Immature natural killer cell (primary cell): Measurements from ENCODE around the gene RASA2. TPM values are rescaled to one million over a fixed set of nuclear protein-coding genes. Genes with fewer than 3 reads are reported as not detected.

Experiments
- DNase-seq, 3 donors: peaks; one replicate each; pipeline ENCODE4 v3.0.0; 2022; ENCODE audit warnings: mixed read lengths in 1 of 3
- H3K27ac Mint-ChIP-seq, 6 donors: one replicate each; pipeline ENCODE4 v1.8.0; 2020; ENCODE audit warnings: mixed read lengths in 6 of 6, mild to moderate bottlenecking in 5 of 6, inconsistent platforms in 4 of 6, moderate library complexity in 3 of 6
- H3K27me3 Mint-ChIP-seq, 3 donors: one replicate each; pipeline ENCODE4 v1.8.0; 2020 to 2021; ENCODE audit warnings: low read depth in 3 of 3, mild to moderate bottlenecking in 3 of 3, mixed read lengths in 3 of 3, moderate library complexity in 3 of 3, inconsistent platforms in 1 of 3
- H3K36me3 Mint-ChIP-seq, 3 donors: one replicate each; pipeline ENCODE4 v1.8.0; 2020; ENCODE audit warnings: mixed read lengths in 3 of 3, inconsistent platforms in 2 of 3, mild to moderate bottlenecking in 2 of 3
- H3K4me1 Mint-ChIP-seq, 2 donors: one replicate each; pipeline ENCODE4 v1.8.0; 2020; ENCODE audit warnings: inconsistent platforms in 2 of 2, mild to moderate bottlenecking in 2 of 2, mixed read lengths in 2 of 2, moderate library complexity in 1 of 2
- H3K4me3 Mint-ChIP-seq, 5 donors: one replicate each; pipeline ENCODE4 v1.8.0; 2020; ENCODE audit warnings: mild to moderate bottlenecking in 5 of 5, mixed read lengths in 5 of 5, inconsistent platforms in 3 of 5, moderate library complexity in 3 of 5
- H3K9me3 Mint-ChIP-seq, 6 donors: one replicate each; pipeline ENCODE4 v1.8.0; 2020; ENCODE audit warnings: mild to moderate bottlenecking in 6 of 6, mixed read lengths in 6 of 6, inconsistent platforms in 4 of 6, moderate library complexity in 3 of 6
- polyA plus RNA-seq, 3 donors: library from polyadenylated mRNA; unstranded; fragments of 300-500 nt; fragmentation: Illumina TruSeq; gene quantifications; one replicate each; pipeline ENCODE4 v1.2.3, GENCODE V29; 2021

RASA2 gene
- polyA plus RNA-seq, 3 donors from 2014 or later, result 32.6 to 48.7 (median 45.9) TPM

DNA sequence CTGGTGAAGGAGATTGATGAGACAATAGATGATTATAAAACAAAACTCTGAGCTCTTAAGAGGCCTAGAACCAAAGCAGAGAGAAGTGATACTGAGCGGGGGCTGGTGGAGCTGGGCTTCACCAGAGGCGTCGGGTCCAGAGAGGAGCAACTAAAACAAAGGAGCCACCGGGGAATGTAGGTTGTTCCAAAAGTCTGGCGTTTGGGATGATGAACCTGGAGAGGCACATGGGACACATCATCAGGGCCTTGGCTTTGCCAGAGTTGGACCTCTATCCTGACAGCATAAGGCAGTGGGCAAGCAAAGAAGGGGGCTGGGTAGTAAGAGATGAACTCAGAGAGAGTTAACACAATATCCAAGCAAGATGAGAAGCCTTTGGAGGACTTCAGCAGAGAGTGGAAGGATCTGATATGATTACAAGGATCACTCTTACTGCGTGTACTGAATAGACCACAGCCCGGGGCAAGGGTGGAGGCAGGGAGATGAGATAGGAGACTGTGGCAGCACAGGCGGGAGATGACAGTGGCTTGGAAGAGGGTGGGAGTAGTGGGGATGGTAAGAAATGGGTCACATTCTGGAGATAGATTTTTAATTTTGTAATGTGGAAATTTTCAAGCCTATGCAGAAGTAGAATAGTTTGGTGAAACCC is 36.0 kb upstream of the RASA2 start:
- Mint-ChIP-seq H3K27ac (peak overlapping the region in 2 of 6 donors; percentile 25 to 52), H3K4me1 (peaks cover 10 to 12% of the 10 kb centered on the region in 2 donors), H3K4me3 (no peak overlapping the region), H3K27me3 (no peaks in the 10 kb centered on the region), H3K9me3 (no peaks in the 10 kb centered on the region), H3K36me3 (peaks cover 0 to 11% (median 6%) of the 10 kb centered on the region in 3 donors)
- no peak for DNase-seq

DNA sequence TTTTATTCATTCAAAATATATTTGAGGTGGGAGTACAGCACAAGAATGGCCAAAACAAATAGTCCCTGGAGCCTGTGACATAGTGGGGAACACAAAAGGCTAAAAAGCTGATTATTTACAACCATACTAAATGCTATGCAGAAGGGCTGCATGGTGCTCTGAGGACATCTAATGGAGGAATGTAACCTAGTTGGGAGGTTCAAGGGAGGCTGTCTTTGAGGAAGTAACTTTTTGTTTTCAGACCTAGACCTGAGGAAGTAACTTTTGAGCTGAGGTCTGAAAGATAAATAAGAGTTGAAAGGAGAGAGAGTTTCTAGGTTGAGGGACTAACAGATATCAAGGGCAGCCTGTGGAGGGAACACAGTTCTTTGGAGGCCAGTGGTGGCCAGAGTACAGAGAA is 34.8 kb upstream of the RASA2 start:
- no peak overlapping the region for H3K4me3 Mint-ChIP-seq
- peaks cover 0 to 4% (median 0%) of the 10 kb centered on the region in 3 donors for H3K36me3 Mint-ChIP-seq
- no peaks in the 10 kb centered on the region for H3K9me3 Mint-ChIP-seq
- H3K27me3 Mint-ChIP-seq, result peaks cover 0 to 2% (median 0%) of the 10 kb centered on the region in 3 donors
- DNase-seq, result peak in 2 of 3 donors; percentile 17 to 26
- peaks cover 10 to 12% of the 10 kb centered on the region in 2 donors for H3K4me1 Mint-ChIP-seq
- no peak overlapping the region for H3K27ac Mint-ChIP-seq

- Mint-ChIP-seq H3K27ac (no peak overlapping the region), H3K4me1 (peaks cover 10 to 12% of the 10 kb centered on the region in 2 donors), H3K9me3 (no peaks in the 10 kb centered on the region)
Observed at GRCh38 chr3:141452773-141453172, 34.1 kb upstream of the RASA2 start.

DNA sequence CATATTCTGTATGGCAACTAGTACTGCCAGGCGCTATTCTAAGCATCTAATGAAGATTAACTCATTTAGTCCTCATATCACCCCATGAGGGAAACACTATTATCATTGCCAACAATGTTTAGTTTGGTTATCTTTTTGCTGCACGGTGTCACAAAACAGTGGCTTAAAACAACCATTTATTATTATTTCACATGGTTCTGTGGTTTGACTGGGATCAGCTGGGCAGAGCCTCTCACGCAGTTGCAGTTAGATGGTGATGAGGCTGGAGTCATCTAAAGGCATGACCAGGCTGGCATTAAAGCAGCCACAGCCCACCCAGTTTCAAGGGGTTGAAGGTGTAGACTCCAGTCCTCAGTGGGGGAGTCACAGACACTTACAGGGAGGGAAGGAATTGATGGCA is 32.8 kb upstream of the RASA2 start:
- Mint-ChIP-seq H3K4me3 (no peak overlapping the region), H3K36me3 (no peaks in the 10 kb centered on the region), H3K9me3 (no peaks in the 10 kb centered on the region), H3K27me3 (peaks cover 0 to 3% (median 2%) of the 10 kb centered on the region in 3 donors), H3K4me1 (peaks cover 10 to 12% of the 10 kb centered on the region in 2 donors), H3K27ac (no peak overlapping the region)
- DNase-seq, result no peak

More at GRCh38 chr3:141452773-141453172, 34.1 kb upstream of the RASA2 start:
- no peaks in the 10 kb centered on the region for H3K36me3 Mint-ChIP-seq
- DNase-seq, result no peak
- H3K4me3 Mint-ChIP-seq, result no peak overlapping the region
- H3K27me3 Mint-ChIP-seq, result peaks cover 0 to 3% (median 2%) of the 10 kb centered on the region in 3 donors

GRCh38 chr3:141454906-141455602 is 31.8 kb upstream of the RASA2 start:
- peaks cover 0 to 3% (median 2%) of the 10 kb centered on the region in 3 donors for H3K27me3 Mint-ChIP-seq
- no peak overlapping the region for H3K4me3 Mint-ChIP-seq
- no peaks in the 10 kb centered on the region for H3K9me3 Mint-ChIP-seq
- H3K27ac Mint-ChIP-seq, result no peak overlapping the region
- H3K36me3 Mint-ChIP-seq, result no peaks in the 10 kb centered on the region
- peak; percentile 56 to 67 (median 59) for DNase-seq
- H3K4me1 Mint-ChIP-seq, result peaks cover 10 to 12% of the 10 kb centered on the region in 2 donors

DNA sequence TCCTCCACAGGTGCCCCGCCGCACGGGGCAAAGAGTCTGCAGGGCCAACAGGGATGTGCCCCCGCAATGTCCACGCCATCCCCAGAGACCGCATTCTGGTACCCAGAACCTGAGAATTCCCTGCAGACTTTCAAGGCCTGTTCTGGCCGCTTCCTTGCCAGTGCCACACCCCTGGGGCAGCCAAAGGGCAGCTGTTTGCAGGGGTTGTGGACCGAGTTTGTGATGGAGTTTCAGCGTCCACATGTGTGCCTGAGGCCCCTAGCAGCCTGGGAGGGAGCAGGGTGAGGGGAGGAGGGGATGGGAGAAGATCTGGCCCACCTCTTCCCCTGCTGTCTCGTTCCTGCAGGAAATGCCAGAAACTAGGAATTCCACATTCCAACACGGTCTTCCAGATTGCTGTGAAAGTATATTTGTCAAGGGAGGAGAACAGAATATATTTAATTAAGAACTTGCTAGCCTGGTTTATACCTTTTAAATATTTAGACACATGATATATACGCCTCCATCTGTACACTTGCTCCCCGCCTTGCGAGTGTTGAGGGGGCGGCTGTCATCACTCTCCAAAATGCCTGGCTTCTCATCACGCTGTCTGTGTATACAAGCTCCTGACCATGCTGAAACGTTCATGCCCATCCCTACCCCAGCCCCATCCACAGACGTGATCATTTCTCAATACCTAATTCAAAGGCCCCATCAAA is 31.1 kb upstream of the RASA2 start:
- DNase-seq, result no peak
- Mint-ChIP-seq H3K9me3 (no peaks in the 10 kb centered on the region), H3K4me1 (peaks cover 10 to 12% of the 10 kb centered on the region in 2 donors), H3K27me3 (peaks cover 0 to 3% (median 2%) of the 10 kb centered on the region in 3 donors), H3K4me3 (no peak overlapping the region), H3K27ac (no peak overlapping the region), H3K36me3 (no peaks in the 10 kb centered on the region)

DNA sequence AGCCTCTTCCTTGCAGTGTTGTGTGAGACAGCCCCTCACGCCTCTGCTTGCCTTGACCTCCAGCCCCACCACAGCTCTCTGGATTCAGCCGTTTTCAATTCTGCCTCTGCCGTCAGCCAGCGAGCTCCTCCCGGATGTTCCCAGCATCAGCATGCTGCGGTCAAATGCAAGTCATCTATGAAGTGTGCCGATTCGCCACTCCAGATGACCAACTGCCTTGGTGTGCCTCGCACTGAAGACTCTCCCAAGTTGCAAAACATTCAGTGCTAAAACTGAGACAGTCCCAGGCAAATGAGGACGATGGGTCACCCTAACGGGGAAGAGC is 30.6 kb upstream of the RASA2 start:
- Mint-ChIP-seq H3K27me3 (peaks cover 0 to 3% (median 2%) of the 10 kb centered on the region in 3 donors), H3K9me3 (no peaks in the 10 kb centered on the region), H3K27ac (no peak overlapping the region), H3K36me3 (no peaks in the 10 kb centered on the region), H3K4me3 (no peak overlapping the region), H3K4me1 (peaks cover 10 to 12% of the 10 kb centered on the region in 2 donors)
- DNase-seq, result no peak

DNA sequence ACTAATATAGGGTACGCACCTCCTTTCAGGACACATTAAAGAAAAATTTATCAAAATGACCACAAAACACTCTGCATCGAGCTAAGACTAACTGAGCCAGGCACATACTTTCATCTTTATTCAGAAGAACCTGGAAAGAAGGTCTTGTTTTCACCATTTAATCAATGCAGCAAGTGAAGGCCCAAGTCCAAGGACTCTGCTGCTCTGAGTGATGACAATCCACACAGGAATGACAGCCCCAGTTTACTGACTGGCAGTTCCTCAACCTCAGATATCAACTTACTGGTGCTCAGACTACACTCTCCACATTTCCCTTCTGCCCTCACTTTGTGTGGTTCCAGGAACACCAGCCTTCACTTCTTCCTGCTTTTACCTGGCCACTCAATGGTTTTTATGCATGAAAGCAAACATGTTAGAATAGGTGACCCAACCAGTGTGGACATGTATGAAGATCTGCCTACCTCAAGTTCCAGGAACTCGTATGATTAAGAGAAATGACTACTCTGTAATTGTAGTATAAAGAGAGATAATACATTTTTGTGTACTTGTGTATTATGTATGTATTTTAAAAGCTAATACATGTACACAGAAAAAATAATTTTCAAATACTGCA is 29.1 kb upstream of the RASA2 start:
- Mint-ChIP-seq H3K27me3 (peaks cover 0 to 4% (median 2%) of the 10 kb centered on the region in 3 donors), H3K9me3 (no peaks in the 10 kb centered on the region), H3K36me3 (no peaks in the 10 kb centered on the region), H3K4me3 (no peak overlapping the region), H3K27ac (no peak overlapping the region), H3K4me1 (peaks cover 10 to 12% of the 10 kb centered on the region in 2 donors)
- no peak for DNase-seq

DNA sequence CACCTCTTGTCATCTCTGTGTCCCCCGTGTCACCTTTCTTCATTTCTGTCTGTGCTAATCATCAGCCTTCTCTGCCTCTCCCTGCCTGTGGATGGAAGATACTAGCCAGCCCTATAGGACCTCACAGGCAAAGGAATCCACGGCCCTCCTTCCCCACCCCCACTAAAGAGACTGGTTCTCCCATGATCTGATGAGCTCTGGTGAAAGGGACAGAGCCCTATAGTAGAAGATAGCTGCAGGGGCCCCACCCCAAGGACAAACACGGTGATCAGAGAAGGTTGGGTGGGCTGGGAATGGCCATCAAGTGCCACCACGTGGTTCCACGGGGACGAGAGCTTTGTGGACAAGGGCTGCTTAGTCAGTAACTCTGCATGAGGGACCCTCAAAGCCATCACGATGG is 27.8 kb upstream of the RASA2 start:
- Mint-ChIP-seq H3K9me3 (peaks cover 0 to under 1% (median 0%) of the 10 kb centered on the region in 6 donors), H3K4me3 (no peak overlapping the region), H3K36me3 (peaks cover 0 to 4% (median 0%) of the 10 kb centered on the region in 3 donors), H3K27ac (no peak overlapping the region), H3K4me1 (peaks cover 10 to 12% of the 10 kb centered on the region in 2 donors), H3K27me3 (peaks cover 0 to 4% (median 2%) of the 10 kb centered on the region in 3 donors)
- DNase-seq, result no peak

DNA sequence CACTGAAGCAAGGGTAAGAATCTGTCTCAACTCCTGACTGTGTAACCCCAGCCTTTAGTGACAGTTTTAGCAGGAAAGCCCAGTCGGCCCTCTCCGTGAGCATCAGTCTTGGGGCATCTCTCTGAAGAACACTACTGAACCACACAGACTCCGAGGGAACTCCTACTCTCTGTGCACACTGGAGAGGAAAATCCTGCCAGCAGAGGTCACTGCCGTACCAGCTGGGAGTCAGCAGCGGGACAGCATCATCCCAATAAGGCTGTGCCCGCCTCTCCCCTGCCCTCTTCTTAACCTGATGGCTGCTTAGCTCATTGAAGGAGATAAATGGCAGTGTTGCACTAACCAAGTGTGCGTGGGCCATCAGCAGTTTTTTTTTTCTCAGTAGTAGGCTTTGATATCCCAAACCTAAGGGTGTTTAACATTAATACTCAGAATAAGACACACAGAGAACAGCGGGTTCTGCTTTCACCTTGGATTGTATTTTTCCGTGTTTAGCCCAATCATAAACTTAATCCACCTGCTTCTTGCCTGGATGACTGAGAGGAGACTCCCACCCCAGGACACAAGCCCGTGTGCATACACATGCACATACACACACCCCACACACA is 26.6 kb upstream of the RASA2 start:
- no peak overlapping the region for H3K4me3 Mint-ChIP-seq
- no peak overlapping the region for H3K27ac Mint-ChIP-seq
- DNase-seq, result peak; percentile 75 to 82 (median 76)
- peaks cover 1 to 4% (median 2%) of the 10 kb centered on the region in 3 donors for H3K27me3 Mint-ChIP-seq
- H3K9me3 Mint-ChIP-seq, result peaks cover 0 to 4% (median 0%) of the 10 kb centered on the region in 6 donors
- H3K4me1 Mint-ChIP-seq, result peaks cover 0 to under 1% of the 10 kb centered on the region in 2 donors
- H3K36me3 Mint-ChIP-seq, result peaks cover 0 to 4% (median 3%) of the 10 kb centered on the region in 3 donors

GRCh38 chr3:141462176-141462859 is 24.5 kb upstream of the RASA2 start:
- DNase-seq, result no peak
- no peak overlapping the region for H3K4me3 Mint-ChIP-seq
- no peaks in the 10 kb centered on the region for H3K4me1 Mint-ChIP-seq
- peaks cover 0 to 4% (median 1%) of the 10 kb centered on the region in 3 donors for H3K27me3 Mint-ChIP-seq
- H3K36me3 Mint-ChIP-seq, result peaks cover 0 to 4% (median 3%) of the 10 kb centered on the region in 3 donors
- peaks cover 0 to 4% (median 0%) of the 10 kb centered on the region in 6 donors for H3K9me3 Mint-ChIP-seq
- H3K27ac Mint-ChIP-seq, result no peak overlapping the region

DNA sequence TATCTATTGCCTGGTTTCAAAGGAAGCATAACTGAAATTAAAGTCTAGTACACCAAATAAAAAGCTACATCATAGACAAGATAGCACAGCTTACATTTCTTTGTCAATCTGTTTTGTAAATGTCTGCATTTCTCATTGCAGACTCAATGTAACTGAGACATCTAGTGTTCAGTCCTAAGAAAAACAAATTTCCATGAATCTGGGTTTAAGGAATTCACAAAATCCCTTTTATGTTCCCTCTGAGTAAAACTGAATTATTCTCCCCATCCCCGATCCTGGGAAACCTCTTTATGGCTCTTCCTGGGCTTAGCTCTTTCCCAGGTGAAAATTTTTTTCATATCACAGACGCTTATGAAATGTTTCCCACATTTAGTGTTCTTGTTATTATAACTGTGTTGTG is 21.6 kb upstream of the RASA2 start:
- Mint-ChIP-seq H3K27ac (no peak overlapping the region), H3K4me1 (no peaks in the 10 kb centered on the region), H3K36me3 (peaks cover 0 to 4% (median 3%) of the 10 kb centered on the region in 3 donors), H3K4me3 (no peak overlapping the region), H3K9me3 (peaks cover 0 to 4% (median 0%) of the 10 kb centered on the region in 6 donors), H3K27me3 (peaks cover 1 to 2% (median 1%) of the 10 kb centered on the region in 3 donors)
- DNase-seq, result no peak
